Liver (tissue), 9 donors: ENCODE measurements around the gene GGA2. TPM values are rescaled to one million over a fixed set of nuclear protein-coding genes. Genes with fewer than 3 reads are reported as not detected.
"Not testable (repeated sequence)": the region's sequence is repeated elsewhere in the genome, so short reads cannot be mapped to it uniquely, and the experiment has no call there.

ENCODE experiments used
- DNase-seq: peaks from one replicate; pipeline ENCODE4 v3.0.0-alpha.2; 2017; ENCODE audit warnings: low spot score
- H3K27ac ChIP-seq, 2 donors: one replicate each; pipeline ENCODE4 v1.7.0; 2013; ENCODE audit warnings: inconsistent platforms in 2 of 2, low read length in 2 of 2, control low read depth in 1 of 2, low read depth in 1 of 2, mild to moderate bottlenecking in 1 of 2
- H3K27me3 ChIP-seq, 4 donors: one replicate each; pipeline versions ENCODE4 v1.6.1 to v1.7.0; 2013; ENCODE audit warnings: low read length in 3 of 4, inconsistent platforms in 1 of 4, mild to moderate bottlenecking in 1 of 4, moderate library complexity in 1 of 4; ENCODE audit not compliant: control insufficient read depth in 4 of 4, insufficient read depth in 4 of 4
- H3K36me3 ChIP-seq, 4 donors: one replicate each; pipeline versions ENCODE4 v1.6.1 to v1.7.0; 2013; ENCODE audit warnings: low read length in 3 of 4, mild to moderate bottlenecking in 3 of 4, low read depth in 1 of 4, moderate library complexity in 1 of 4; ENCODE audit not compliant: control insufficient read depth in 4 of 4, insufficient read depth in 3 of 4
- H3K4me1 ChIP-seq, 4 donors: one replicate each; pipeline versions ENCODE4 v1.6.1 to v1.7.0; 2013; ENCODE audit warnings: low read length in 3 of 4, mild to moderate bottlenecking in 3 of 4, moderate library complexity in 1 of 4; ENCODE audit not compliant: control insufficient read depth in 4 of 4, insufficient read depth in 4 of 4
- H3K4me3 ChIP-seq, 3 donors: one replicate each; pipeline versions ENCODE4 v1.6.1 to v1.7.0; 2013; ENCODE audit warnings: low read length in 3 of 3, control low read depth in 1 of 3, low read depth in 1 of 3, mild to moderate bottlenecking in 1 of 3
- H3K9ac ChIP-seq, 2 donors: one replicate each; pipeline ENCODE4 v1.7.0; 2013; ENCODE audit warnings: low read length in 2 of 2, mild to moderate bottlenecking in 2 of 2, moderate library complexity in 2 of 2, control low read depth in 1 of 2, low read depth in 1 of 2
- H3K9me3 ChIP-seq, 4 donors: one replicate each; pipeline versions ENCODE4 v1.6.1 to v1.7.0; 2013; ENCODE audit warnings: low read length in 3 of 4; ENCODE audit not compliant: control insufficient read depth in 4 of 4
- ATF3 ChIP-seq: IDR thresholded peaks from 2 replicates; pipeline ENCODE4 v1.6.1; 2016; ENCODE audit warnings: antibody characterized with exemption
- EGR1 ChIP-seq, 2 donors: IDR thresholded peaks; 2 replicates each; pipeline ENCODE4 v1.6.1; 2016 to 2018; ENCODE audit warnings: antibody characterized with exemption in 2 of 2, low read depth in 2 of 2
- FOXA2 ChIP-seq: IDR thresholded peaks from 2 replicates; pipeline ENCODE4 v1.6.1; 2016; ENCODE audit warnings: antibody characterized with exemption
- HNF4A ChIP-seq, 2 donors: conservative IDR thresholded peaks; 2 replicates each; pipeline ENCODE4 v1.6.1; 2016; ENCODE audit warnings: antibody characterized with exemption in 2 of 2, mild to moderate bottlenecking in 2 of 2
- HNF4G ChIP-seq: IDR thresholded peaks from 2 replicates; pipeline ENCODE4 v1.6.1; 2016; ENCODE audit warnings: antibody characterized with exemption
- NR2F2 ChIP-seq: IDR thresholded peaks from 2 replicates; pipeline ENCODE4 v1.6.1; 2016; ENCODE audit warnings: antibody characterized with exemption
- RAD21 ChIP-seq, 2 donors: IDR thresholded peaks; 2 replicates each; pipeline ENCODE4 v1.6.1; 2016; ENCODE audit warnings: antibody characterized with exemption in 2 of 2, mild to moderate bottlenecking in 2 of 2
- REST ChIP-seq: IDR thresholded peaks from 2 replicates; pipeline ENCODE4 v1.6.1; 2016; ENCODE audit warnings: antibody characterized with exemption, mild to moderate bottlenecking
- SP1 ChIP-seq: IDR thresholded peaks from 2 replicates; pipeline ENCODE4 v1.6.1; 2018; ENCODE audit warnings: antibody characterized with exemption, mild to moderate bottlenecking
- TAF1 ChIP-seq: conservative IDR thresholded peaks from 2 replicates; pipeline ENCODE4 v1.6.1; 2016; ENCODE audit warnings: antibody characterized with exemption, mild to moderate bottlenecking
- YY1 ChIP-seq: IDR thresholded peaks from 2 replicates; pipeline ENCODE4 v1.6.1; 2016; ENCODE audit warnings: antibody characterized with exemption, mild to moderate bottlenecking
- ZBTB33 ChIP-seq: IDR thresholded peaks from 2 replicates; pipeline ENCODE4 v1.6.1; 2016; ENCODE audit warnings: antibody characterized with exemption
- WGBS: extraction: QIAGEN DNeasy Blood & Tissue Kit; methylation state at CpG from one replicate; pipeline ENCODE4 v1.1.7; 2013; 5-methylcytosine and 5-hydroxymethylcytosine counted together
- polyA plus RNA-seq, 2 donors: library from polyadenylated mRNA; stranded (reverse) in 1 of 2; unstranded in 1 of 2; fragments of 200-250 nt in 1 of 2; fragments of >200 nt in 1 of 2; fragmentation: Nextera tagmentation in 1 of 2; extraction: Ambion mirVana in 1 of 2; gene quantifications; one replicate each; pipeline versions ENCODE4 v1.2.1 to v1.2.3, GENCODE V29; 2013 to 2015
- total RNA-seq, 2 donors: library from RNA; depleted of rRNA; stranded (reverse); fragments of >200 nt; gene quantifications; one replicate each; pipeline ENCODE4 v1.2.3, GENCODE V29; 2014
- donor health status: healthy.
- donor health status: healthy.
- donor health status: healthy.
- donor health status: healthy.
- donor health status: healthy.

The GGA2 gene
- total and polyA plus RNA-seq, 4 donors: 8.4 to 23.9 (median 16.0) TPM

GRCh38 chr16:23552161-23552560 is 41.9 kb upstream of the GGA2 start (continued):
- no peak for TF ChIP-seq REST

- no peak overlapping the region for H3K27ac ChIP-seq
- H3K4me3 ChIP-seq: no peak overlapping the region
- WGBS: 98% methylated on average over 5 of the region's 5 CpGs
- no peaks in the 10 kb centered on the region for H3K9me3 ChIP-seq
- no peaks in the 10 kb centered on the region for H3K4me1 ChIP-seq
- no peak for DNase-seq
- H3K9ac ChIP-seq: no peak overlapping the region
- peaks cover 12 to 60% (median 49%) of the 10 kb centered on the region in 4 donors for H3K36me3 ChIP-seq
- no peak for TF ChIP-seq HNF4G
- TF ChIP-seq EGR1 (IDR thresholded peaks at IDR 0.05; ENCODE audit: low read depth in 2 of 2): no peak
- no peak for TF ChIP-seq SP1
- no peak for TF ChIP-seq ATF3
- no peak for TF ChIP-seq NR2F2
- TF ChIP-seq FOXA2: no peak
- no peak for TF ChIP-seq HNF4A (conservative IDR thresholded peaks at IDR 0.05)
- no peak for TF ChIP-seq ZBTB33
- H3K27me3 ChIP-seq: no peaks in the 10 kb centered on the region
These were observed 39.6 kb upstream of the GGA2 start for GRCh38 chr16:23549938-23550337.

- Histone ChIP-seq H3K4me3 (no peak overlapping the region), H3K27me3 (no peaks in the 10 kb centered on the region), H3K36me3 (peaks cover 18 to 64% (median 45%) of the 10 kb centered on the region in 4 donors), H3K9me3 (no peaks in the 10 kb centered on the region), H3K9ac (no peak overlapping the region), H3K4me1 (peaks cover 0 to 2% (median 0%) of the 10 kb centered on the region in 4 donors), H3K27ac (no peak overlapping the region)
- TF ChIP-seq FOXA2 (no peak), YY1 (no peak), RAD21 (IDR thresholded peaks at IDR 0.05) (no peak), TAF1 (no peak), EGR1 (IDR thresholded peaks at IDR 0.05; ENCODE audit: low read depth in 2 of 2) (no peak)
- 98% methylated on average over 14 of the region's 14 CpGs for WGBS
- DNase-seq: no peak
These were observed 34.1 kb upstream of the GGA2 start for GRCh38 chr16:23544436-23544835.

- WGBS: 98% methylated on average over 3 of the region's 3 CpGs
- H3K9me3 ChIP-seq, H3K27ac ChIP-seq, DNase-seq, H3K4me1 ChIP-seq, H3K9ac ChIP-seq, H3K27me3 ChIP-seq, H3K4me3 ChIP-seq: not testable (repeated sequence)
- H3K36me3 ChIP-seq: peaks cover 19 to 46% (median 30%) of the 10 kb centered on the region in 4 donors
These were observed 30.5 kb upstream of the GGA2 start for GRCh38 chr16:23540817-23541178.
